NB4 (cell line): ENCODE results near the gene CASP3.

ENCODE experiments used
- DNase-seq: peaks from one replicate; pipeline ENCODE4 v3.0.0; 2010; ENCODE audit warnings: low read depth
- H3K4me3 ChIP-seq: one replicate; pipeline ENCODE4 v1.5.1; 2011; ENCODE audit warnings: mild to moderate bottlenecking, low read depth, low read length, moderate library complexity
- CTCF ChIP-seq: IDR thresholded peaks from one replicate; pipeline ENCODE4 v1.5.1; 2012; ENCODE audit warnings: low read depth, low read length
- MYC ChIP-seq: IDR thresholded peaks from 2 replicates; pipeline ENCODE4 v1.6.1; 2011; ENCODE audit warnings: low read depth, low read length
- POLR2A ChIP-seq: IDR thresholded peaks from 2 replicates; pipeline ENCODE4 v1.6.1; 2011; ENCODE audit warnings: mild to moderate bottlenecking; ENCODE audit not compliant: insufficient read length; ENCODE audit errors: extremely low read depth
- TF ChIP-seq, protein P1 (sequence below): IDR thresholded peaks from 2 replicates; pipeline ENCODE4 v1.6.1; 2011; ENCODE audit warnings: low read depth, low read length

The CASP3 gene

DNA sequence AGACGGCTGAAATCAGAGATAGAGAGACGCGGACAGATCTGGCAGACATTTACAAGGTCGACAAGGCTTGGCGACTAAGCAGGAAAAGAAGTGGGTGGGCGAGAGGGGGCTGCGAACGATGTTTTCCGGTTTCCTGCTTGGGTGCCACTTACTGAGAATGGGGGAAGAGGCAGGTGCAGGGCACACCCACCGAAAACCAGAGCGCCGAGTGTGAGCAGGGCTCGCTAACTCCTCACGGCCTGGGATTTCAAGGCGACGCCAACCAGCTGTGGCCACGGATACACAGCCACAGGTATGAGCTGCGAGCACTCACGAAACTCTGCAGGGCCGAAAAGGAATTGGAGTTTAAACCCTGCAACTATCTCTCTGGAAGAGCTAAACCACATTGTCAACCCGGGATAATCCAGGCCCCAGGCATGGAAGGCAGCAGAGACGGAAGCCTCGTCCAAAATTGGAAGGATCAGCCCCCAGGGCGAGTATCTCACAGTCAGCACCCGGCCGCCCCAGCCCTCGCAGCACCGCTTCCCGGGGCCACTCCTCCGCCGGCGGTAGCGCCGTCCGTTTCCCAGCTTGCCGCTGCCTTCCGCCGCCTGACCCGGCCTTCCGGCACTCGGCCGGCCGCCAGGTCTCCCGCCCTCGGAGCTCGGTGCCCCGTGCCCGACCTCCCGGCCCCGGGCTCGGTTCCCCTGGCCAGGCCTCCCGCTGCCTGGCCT, 778 bp downstream of the CASP3 start:
- TF ChIP-seq CTCF (no peak), MYC (no peak), POLR2A (no peak)
- TF ChIP-seq, protein P1, sequence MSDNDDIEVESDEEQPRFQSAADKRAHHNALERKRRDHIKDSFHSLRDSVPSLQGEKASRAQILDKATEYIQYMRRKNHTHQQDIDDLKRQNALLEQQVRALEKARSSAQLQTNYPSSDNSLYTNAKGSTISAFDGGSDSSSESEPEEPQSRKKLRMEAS: no peak
- peak; percentile 65 for DNase-seq
- H3K4me3 ChIP-seq: peak overlapping the region; percentile 88

GRCh38 chr4:184648054-184648312, 1.3 kb downstream of the CASP3 start:
- no peak for DNase-seq
- TF ChIP-seq, protein P1: no peak
- TF ChIP-seq CTCF: no peak

GRCh38 chr4:184647266-184648053, 1.8 kb downstream of the CASP3 start:
- peak overlapping the region; percentile 88 for H3K4me3 ChIP-seq
- no peak for DNase-seq
- TF ChIP-seq MYC (no peak), CTCF (no peak), POLR2A (no peak)
- TF ChIP-seq, protein P1: no peak

More at GRCh38 chr4:184648054-184648312, 1.3 kb downstream of the CASP3 start:
- H3K4me3 ChIP-seq: peak overlapping the region; percentile 88

GRCh38 chr4:184645904-184646610, 3.2 kb downstream of the CASP3 start:
- DNase-seq: no peak
- TF ChIP-seq MYC (no peak), POLR2A (no peak), CTCF (no peak)
- TF ChIP-seq, protein P1: no peak
- H3K4me3 ChIP-seq: no peak overlapping the region

GRCh38 chr4:184644553-184645307, 4.5 kb downstream of the CASP3 start:
- H3K4me3 ChIP-seq: no peak overlapping the region
- no peak for DNase-seq
- TF ChIP-seq MYC: no peak
- no peak for TF ChIP-seq POLR2A
